ENCODE data around the gene SLC19A1.

DNA sequence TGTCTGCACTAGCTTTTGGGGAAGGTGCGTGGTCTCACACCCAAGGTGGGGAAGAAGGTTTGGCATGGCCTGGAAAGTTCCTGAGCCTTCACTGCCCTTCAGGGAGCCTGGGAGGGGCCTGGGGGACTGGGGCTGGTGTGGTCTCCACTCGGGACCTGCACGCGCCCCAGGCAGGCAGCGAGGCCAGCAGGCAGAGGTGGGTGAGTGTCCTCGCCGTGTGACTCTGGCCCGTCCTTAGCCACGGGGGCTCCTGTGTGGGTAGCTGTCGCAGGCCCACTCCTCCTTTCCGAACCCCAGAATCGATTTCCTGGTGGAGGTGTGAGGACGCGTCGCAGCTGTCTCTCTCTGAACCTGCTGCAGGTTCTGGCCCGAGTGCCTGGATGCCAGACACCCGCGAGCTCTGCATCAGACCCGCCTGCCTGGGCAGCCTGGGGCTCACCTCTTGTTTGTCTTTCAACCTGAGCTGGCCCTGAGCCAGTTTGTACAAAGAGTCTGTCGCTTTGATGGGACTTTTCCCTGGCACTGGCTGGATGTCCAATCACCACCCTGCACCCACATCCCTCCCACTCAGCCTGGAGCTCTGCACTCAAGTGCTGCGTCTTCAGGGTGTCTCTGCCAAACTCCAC is 36.0 kb upstream of the SLC19A1 start:
- TF ChIP-seq, protein P1, sequence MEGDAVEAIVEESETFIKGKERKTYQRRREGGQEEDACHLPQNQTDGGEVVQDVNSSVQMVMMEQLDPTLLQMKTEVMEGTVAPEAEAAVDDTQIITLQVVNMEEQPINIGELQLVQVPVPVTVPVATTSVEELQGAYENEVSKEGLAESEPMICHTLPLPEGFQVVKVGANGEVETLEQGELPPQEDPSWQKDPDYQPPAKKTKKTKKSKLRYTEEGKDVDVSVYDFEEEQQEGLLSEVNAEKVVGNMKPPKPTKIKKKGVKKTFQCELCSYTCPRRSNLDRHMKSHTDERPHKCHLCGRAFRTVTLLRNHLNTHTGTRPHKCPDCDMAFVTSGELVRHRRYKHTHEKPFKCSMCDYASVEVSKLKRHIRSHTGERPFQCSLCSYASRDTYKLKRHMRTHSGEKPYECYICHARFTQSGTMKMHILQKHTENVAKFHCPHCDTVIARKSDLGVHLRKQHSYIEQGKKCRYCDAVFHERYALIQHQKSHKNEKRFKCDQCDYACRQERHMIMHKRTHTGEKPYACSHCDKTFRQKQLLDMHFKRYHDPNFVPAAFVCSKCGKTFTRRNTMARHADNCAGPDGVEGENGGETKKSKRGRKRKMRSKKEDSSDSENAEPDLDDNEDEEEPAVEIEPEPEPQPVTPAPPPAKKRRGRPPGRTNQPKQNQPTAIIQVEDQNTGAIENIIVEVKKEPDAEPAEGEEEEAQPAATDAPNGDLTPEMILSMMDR (IDR thresholded peaks at IDR 0.05) = no peak
- no peak for TF ChIP-seq POLR2A (IDR thresholded peaks at IDR 0.05)
